Measurements from ENCODE around the gene BRMS1L.

The BRMS1L gene

GRCh38 chr14:35910191-35910590 lies 84.1 kb downstream of the BRMS1L start:
- no peak for TF ChIP-seq POLR2A (IDR thresholded peaks at IDR 0.05; ENCODE audit: low read depth, low read length)
- TF ChIP-seq TAF1 (IDR thresholded peaks at IDR 0.05; ENCODE audit: low read depth, low read length) = no peak
- TF ChIP-seq SPI1 (IDR thresholded peaks at IDR 0.05; ENCODE audit: low read depth, low read length) = no peak
- TF ChIP-seq PAX5 (IDR thresholded peaks at IDR 0.05; ENCODE audit: insufficient read depth, low read length, severe bottlenecking) = no peak
- no peak for DNase-seq (ENCODE audit: insufficient read length, low spot score)
- FAIRE-seq = no peak

- DNase-seq (ENCODE audit: insufficient read length, low spot score) (no peak), FAIRE-seq (no peak)
- TF ChIP-seq PAX5 (IDR thresholded peaks at IDR 0.05; ENCODE audit: insufficient read depth, low read length, severe bottlenecking) = no peak
- no peak for TF ChIP-seq POLR2AphosphoS5 (IDR thresholded peaks at IDR 0.05; ENCODE audit: low read depth, low read length)
- TF ChIP-seq POU2F2 (IDR thresholded peaks at IDR 0.05; ENCODE audit: low read depth, low read length) = no peak
- TF ChIP-seq SPI1 (IDR thresholded peaks at IDR 0.05; ENCODE audit: low read depth, low read length) = no peak
- TF ChIP-seq POLR2A (IDR thresholded peaks at IDR 0.05; ENCODE audit: low read depth, low read length) = no peak
- TF ChIP-seq TAF1 (IDR thresholded peaks at IDR 0.05; ENCODE audit: low read depth, low read length) = no peak
Measured at GRCh38 chr14:35911097-35911496, 85.0 kb downstream of the BRMS1L start.

- no peak for FAIRE-seq
- TF ChIP-seq TAF1 (IDR thresholded peaks at IDR 0.05; ENCODE audit: low read depth, low read length) = no peak
- TF ChIP-seq SPI1 (IDR thresholded peaks at IDR 0.05; ENCODE audit: low read depth, low read length) = no peak
- TF ChIP-seq POLR2AphosphoS5 (IDR thresholded peaks at IDR 0.05; ENCODE audit: low read depth, low read length) = no peak
- TF ChIP-seq POU2F2 (IDR thresholded peaks at IDR 0.05; ENCODE audit: low read depth, low read length) = no peak
- no peak for TF ChIP-seq POLR2A (IDR thresholded peaks at IDR 0.05; ENCODE audit: low read depth, low read length)
- no peak for TF ChIP-seq PAX5 (IDR thresholded peaks at IDR 0.05; ENCODE audit: insufficient read depth, low read length, severe bottlenecking)
- DNase-seq (ENCODE audit: insufficient read length, low spot score) = no peak
Measured at GRCh38 chr14:35915185-35915584, 89.0 kb downstream of the BRMS1L start.

- TF ChIP-seq POU2F2 (IDR thresholded peaks at IDR 0.05; ENCODE audit: low read depth, low read length) (no peak), POLR2AphosphoS5 (IDR thresholded peaks at IDR 0.05; ENCODE audit: low read depth, low read length) (no peak), POLR2A (IDR thresholded peaks at IDR 0.05; ENCODE audit: low read depth, low read length) (no peak), PAX5 (IDR thresholded peaks at IDR 0.05; ENCODE audit: insufficient read depth, low read length, severe bottlenecking) (no peak), SPI1 (IDR thresholded peaks at IDR 0.05; ENCODE audit: low read depth, low read length) (no peak)
- DNase-seq (ENCODE audit: insufficient read length, low spot score) (no peak), FAIRE-seq (no peak)
Measured at GRCh38 chr14:35915775-35916174, 89.6 kb downstream of the BRMS1L start.
